NCI-H1930 (cell line): ENCODE data around the gene DNAAF5.
A peak's percentile ranks its signal among the peaks of the same experiment; 100 is the strongest.
"Not testable (repeated sequence)": the region's sequence is repeated elsewhere in the genome, so short reads cannot be mapped to it uniquely, and the experiment has no call there.

Source experiments
- DNase-seq, 2 experiments: peaks; one replicate each; lab custom pipeline; 2025; lab: John Stamatoyannopoulos, UW

DNAAF5 gene

GRCh38 chr7:782718-783449 is 56.4 kb downstream of the DNAAF5 start:
- DNase-seq: no peak

DNA sequence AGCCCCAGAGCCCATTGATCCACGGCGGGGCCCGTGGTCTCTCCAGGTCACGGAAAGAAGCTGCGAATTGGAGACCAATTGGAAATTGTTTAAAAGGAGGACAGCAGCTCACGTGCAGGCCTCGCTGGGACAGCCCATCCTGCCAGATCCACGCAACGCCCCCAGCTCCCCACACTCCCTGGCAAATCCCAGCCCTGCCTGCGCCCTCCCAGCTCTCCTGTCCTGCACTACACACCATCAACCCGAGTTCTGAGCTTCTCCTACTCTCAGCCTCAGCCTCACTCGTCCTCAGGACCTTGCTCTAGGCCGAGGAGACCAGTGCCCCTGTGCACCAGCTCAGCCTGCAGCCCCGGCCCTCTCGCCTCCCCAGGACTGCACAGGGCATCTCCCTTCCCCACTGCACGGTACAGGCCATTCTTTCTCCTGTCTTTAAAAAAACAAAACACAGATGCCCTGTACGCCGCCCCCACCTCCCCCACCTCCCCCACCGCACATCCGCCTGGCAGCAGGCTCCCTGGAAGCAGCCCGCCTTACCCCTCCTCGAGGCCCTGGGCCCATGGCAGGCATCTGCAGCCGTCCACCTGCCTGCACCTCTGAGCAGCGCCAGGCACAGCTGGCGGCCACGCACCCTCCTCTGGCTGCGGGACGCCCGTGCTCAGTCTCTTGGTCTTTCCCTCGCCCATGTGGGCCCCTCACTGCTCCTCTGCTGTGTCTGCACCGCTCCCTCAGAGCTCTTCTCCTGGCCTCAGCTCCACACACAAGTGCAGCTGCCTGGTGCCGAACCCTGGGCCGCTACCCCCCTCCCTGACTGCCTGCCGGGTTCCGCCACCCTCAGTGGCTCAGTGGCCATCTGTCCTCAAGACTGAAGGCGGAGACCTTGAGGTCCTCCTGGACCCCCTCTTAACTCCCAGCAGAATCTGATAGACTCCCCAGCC is 57.3 kb downstream of the DNAAF5 start:
- DNase-seq: no peak

GRCh38 chr7:784971-785370 is 58.5 kb downstream of the DNAAF5 start:
- DNase-seq: no peak

DNA sequence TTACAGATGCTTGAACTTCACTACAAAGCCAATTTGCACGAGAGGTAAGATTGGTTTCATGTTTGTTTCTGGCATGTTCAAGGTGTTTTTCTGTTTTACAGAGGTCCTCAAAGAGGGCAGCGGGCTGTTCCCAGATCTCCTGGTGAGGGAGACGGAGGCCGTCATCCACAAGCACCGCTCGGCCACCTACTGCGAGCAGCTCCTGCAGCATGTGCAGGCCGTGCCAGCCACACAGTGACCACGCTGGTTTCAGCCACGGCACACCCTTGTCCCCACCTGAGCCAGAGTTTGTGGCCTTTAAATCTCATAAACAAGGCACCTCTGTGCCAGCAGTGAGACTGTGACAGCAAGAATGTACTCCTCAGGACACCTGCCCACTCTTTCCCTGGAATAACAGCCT is 58.9 kb downstream of the DNAAF5 start:
- DNase-seq: no peak

DNA sequence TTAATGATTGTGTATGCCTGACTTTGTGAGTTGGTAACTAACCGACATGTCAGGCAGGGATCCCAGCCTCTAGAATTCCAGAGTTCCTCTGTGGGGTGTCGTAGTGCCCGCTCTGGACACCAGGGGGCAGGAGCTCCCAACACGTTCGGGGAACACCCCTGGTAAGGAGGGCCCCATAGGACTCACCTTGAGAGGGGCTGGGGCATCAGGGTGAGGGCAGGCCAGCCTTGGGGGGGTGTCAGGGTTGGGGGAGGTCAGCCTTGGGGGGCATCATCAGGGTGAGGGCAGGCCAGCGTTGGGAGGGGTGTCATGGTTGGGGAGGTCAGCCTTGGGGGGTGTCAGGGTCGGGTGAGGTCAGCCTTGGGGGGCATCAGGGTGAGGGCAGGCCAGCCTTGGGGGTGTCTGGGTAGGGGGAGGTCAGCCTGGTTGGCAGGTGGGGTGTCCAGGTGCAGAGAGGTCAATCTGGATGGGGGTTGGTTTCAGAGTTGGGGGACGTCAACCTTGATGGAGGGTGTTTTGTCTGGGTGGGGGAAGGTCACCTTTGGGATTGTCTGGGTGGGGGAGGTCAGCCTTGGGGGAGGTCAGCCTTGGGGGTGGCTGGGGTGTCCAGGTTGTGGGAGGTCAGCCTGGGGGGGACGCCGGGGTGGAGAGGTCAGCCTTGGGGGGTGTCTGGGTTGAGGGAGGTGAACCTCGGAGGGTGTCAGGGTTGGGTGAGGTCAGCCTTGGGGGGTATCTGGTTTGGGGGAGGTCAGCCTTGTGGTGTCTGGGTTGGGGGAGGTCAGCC is 60.2 kb downstream of the DNAAF5 start:
- peak in 1 of 2 experiments; percentile 32 for DNase-seq

DNA sequence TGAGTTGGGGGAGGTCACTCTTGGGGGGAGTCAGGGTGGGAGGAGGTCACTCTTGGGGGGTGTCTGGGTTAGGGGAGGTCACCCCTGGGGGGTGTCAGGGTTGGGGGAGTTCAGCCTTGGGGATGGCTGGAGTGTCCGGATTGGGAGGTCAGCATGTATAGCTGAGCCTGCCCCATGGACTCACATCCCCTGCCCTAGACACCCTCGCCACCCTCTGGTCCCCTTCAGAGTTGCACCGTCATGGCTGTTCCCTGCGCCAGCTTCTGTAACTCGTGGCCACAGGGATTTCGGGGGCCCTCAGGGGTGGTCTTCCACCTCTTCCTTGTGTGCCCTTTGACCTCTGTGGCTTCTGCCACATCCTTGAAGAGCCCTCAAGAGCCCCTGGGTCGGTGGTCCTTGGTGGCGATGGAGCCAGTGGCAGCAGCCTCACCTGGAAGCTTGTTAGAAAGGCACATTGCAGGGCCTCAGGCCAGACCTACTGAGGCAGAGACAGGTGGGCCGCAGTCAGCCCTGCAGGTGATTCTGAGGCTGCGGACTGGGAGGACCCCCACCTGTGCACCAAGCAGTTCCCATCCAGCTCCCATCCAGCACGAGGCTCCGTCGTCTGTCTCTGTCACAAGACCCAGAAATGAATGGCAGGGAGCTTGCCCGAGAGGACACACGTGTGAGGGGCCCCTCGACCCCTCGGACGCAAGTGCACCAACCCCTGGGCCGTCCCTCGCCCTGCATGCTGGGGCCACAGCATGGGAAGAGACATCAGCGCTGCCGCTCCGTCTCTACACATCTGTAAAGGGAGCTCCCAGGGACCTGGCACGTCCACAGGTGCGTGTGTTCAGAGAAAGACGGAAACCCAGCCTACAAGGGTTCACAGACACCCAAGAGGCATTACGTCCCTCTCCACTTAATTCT is 61.1 kb downstream of the DNAAF5 start:
- DNase-seq: no peak

DNA sequence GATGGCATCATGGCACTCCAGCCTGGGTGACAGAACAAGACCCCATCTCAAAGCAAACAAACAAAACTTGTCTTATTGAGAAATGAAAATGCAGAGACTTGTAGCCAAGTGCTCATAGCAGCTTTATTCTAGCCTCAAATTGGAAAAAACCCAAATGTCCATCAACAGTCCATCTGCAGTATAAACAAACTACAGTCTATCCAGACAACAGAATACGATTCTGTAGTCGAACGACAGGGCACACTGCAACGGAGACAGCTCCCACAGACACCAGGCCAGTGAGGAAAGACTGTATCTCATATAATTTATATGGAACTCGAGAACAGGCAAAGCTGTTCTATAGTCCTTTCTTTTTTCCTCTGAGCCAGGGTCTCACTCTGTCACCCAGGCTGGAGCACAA is 65.0 kb downstream of the DNAAF5 start:
- no peak for DNase-seq

GRCh38 chr7:794207-794606 is 67.7 kb downstream of the DNAAF5 start:
- no peak for DNase-seq

GRCh38 chr7:794671-795329 is 68.3 kb downstream of the DNAAF5 start:
- no peak for DNase-seq

DNA sequence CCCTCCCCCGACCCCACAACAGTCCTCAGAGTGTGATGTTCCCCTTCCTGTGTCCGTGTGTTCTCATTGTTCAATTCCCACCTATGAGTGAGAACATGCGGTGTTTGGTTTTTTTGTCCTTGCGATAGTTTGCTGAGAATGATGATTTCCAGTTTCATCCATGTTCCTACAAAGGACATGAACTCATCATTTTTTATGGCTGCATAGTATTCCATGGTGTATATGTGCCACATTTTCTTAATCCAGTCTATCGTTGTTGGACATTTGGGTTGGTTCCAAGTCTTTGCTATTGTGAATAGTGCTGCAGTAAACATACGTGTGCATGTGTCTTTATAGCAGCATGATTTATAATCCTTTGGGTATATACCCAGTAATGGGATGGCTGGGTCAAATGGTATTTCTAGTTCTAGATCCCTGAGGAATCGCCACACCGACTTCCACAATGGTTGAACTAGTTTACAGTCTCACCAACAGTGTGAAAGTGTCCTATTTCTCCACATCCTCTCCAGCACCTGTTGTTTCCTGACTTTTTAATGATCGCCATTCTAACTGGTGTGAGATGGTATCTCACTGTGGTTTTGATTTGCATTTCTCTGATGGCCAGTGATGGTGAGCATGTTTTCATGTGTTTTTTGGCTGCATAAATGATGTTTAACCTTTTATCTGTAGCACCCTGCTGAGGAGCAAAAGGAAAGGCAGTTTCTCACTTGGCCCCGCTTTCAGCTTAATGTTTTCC is 70.1 kb downstream of the DNAAF5 start:
- DNase-seq: not testable (repeated sequence)

DNA sequence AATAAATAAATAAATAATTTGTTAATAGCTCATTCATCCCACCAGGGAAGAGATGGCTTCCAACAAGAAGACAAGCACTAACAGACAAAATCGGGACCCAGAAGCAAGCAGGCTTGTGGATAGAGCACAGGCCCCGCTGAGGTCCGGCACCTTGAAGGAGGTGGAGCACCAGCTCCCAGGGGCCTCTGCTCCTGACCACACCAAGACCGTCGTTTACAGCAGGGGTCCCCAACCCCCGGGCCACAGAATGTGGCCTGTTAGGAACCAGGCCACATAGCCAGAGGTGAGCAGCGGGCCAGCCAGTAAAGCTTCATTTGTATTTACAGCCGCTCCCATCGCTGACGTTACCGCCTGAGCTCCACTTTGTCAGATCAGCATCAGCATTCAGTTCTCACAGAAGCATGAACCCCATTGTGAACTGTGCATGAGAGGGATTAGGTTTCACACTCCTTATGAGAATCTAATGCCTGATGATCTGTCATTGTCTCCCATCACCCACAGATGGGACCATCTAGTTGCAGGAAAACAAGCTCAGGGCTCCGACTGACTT is 72.5 kb downstream of the DNAAF5 start:
- DNase-seq: no peak

DNA sequence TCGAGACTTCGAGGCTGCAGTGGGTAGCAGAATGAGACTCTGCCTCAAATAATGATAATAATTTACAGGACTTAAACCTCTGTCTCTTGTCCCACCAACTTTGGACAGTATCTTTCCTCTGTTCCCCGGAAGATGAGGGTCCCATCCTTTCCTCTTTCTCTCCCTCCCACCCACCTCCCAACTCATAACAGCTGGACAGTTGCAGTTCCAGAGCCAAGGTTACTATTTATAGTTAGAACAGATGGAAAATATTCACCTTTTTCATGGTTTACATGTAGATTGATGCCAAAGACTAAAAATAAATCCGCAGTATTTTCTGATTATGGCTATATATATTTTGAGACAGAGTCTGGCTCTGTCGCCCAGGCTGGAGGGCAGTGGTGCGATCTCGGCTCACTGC is 74.2 kb downstream of the DNAAF5 start:
- DNase-seq: no peak

GRCh38 chr7:801351-801750 is 74.9 kb downstream of the DNAAF5 start:
- not testable (repeated sequence) for DNase-seq

DNA sequence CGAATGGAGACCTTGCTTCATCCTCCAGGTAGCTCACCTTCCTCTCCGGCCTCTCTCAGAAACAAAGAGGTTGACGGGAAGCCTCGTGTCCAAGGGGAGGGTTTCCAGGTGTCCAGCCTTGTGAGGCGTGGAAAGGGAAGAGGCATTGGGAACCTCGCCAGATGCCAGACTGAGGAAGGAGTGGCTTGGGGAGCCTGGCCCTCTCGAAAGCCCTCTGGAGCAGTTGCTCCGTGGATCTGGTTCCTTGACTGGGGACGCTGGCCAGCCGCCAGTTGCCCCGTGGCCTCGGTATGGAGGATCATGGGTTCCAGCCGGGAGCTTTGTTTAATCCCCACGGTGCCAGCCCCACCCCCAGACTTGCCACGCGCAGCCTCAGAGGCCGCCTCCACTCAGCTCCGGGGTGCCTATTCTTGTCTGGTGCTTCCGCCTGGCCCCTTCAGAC is 75.5 kb downstream of the DNAAF5 start:
- no peak for DNase-seq

DNA sequence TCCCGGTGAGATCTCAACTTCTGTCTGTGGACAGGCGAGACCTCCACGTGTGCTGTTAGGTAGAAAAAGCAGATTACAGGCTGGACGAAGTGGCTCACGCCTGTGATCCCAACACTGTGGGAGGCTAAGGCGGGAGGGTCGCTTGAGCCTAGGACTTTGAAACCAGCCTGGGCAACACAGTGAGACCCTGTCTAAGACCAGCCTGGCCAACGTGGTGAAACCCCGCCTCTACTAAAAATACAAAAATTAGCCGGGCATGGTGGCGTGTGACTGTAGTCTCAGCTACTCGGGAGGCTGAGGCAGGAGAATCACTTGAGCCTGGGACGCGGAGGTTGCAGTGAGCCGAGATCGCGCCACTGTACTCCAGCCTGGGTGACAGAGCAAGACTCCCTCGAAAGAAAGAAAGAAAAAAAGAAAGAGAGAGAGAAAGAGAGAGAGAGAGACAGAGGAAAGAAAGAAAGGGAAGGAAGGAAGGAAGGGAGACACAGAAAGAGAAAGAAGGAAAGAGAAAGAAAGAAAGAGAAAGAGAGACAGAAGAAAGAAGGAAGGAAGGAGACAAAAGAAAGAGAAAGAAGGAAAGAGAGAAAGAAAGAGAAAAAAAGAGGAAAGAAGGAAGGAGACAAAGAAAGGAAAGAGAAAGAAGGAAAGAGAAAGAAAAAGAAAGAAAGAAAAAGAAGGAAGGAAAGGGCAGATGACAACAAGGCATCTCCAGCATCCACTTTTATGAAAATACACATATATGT is 76.2 kb downstream of the DNAAF5 start:
- no peak for DNase-seq

DNA sequence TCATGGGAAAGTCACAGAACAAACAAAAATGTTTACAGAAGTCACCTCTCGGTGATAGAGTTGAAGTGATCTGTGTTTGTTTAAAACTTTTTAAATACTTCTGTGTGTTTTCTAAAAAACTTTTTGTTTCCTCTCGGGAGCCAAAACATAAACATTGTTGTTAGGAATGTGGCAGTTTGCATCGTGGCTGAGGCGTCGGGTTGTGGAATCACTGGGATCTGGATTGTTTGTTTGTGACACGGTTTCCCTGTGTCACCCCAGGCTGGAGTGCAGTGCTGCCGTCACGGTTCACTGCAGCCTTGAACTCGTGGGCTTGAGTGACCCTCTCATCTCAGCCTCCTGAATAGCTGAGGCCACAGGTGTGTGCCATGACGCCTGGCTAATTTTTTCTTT is 76.7 kb downstream of the DNAAF5 start:
- no peak for DNase-seq

DNA sequence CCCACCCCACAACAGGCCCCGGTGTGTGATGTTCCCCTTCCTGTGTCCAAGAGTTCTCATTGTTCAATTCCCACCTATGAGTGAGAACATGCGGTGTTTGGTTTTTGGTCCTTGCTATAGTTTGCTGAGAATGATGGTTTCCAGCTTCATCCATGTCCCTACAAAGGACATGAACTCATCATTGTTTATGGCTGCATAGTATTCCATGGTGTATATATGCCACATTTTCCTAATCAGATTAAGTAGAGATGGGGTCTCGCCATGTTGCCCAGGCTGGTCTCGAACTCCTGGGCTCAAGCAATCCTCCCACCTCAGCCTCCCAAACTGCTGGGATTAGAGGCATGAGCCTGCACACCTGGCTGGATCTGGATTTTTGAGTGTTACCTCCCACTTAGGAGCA is 77.3 kb downstream of the DNAAF5 start:
- not testable (repeated sequence) for DNase-seq

GRCh38 chr7:805261-805660 is 78.8 kb downstream of the DNAAF5 start:
- DNase-seq: no peak
